ENCODE data around the gene GMIP.
"Not testable (repeated sequence)": the region's sequence is repeated elsewhere in the genome, so short reads cannot be mapped to it uniquely, and the experiment has no call there.

GMIP gene

DNA sequence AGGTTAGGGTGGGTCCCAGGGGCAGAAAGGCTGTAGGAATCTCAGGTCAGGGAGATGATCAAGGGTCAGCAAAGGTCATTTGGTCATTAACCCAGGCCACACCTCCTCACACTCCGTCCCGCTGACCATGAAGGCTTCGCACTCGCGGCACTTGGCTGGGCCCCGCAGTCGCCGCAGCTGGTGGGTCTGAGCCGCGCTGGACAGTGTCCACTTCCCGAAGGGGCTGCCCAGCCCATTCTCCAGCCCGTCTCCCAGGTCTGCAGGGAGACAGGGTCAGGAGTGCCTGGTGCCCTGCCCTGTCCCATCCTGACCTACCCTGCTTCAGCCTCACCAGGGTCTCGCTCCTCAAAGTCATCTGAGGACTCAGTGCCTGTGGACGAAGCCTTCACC lies 8.1 kb downstream of the GMIP start:
- DNase-seq = no peak

DNA sequence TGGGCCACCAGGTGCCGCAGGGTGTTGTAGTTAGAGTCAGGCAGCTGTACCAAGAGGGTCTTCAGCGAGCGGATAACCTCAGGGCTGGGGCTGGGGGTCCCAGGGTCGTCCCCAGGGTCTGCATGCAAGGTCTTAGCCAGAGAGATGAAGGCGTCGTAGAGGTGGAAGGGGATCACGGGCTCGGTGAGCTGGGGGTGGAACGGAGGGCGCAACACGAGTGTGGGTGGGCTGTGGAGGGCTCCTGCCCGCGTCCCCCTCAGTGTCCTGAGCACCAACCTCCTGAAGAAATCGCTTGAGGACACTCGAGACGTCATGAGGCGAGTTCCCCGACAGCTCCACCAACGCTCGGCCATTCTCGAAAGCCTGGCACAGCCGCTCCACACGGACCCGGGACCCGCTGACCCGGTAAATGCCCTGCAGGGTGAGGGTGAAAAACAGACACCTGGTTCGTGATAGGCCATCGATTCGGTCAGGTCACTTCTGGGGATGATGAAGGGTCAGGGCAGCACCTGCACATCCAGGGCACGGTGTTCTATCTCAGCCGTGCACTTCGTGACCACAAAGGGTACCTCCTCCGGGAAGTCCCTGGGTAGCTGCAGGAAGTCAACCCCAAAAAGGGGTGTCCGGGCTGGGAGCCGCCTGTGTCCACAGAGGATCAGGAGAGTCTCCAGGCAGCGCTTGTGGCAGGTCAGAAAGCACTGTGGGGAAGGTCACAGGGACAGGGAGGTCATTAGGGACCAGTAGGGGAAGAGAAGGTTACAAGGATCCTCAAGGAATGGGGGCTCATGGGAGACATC lies 8.7 kb downstream of the GMIP start:
- no peak for DNase-seq

DNA sequence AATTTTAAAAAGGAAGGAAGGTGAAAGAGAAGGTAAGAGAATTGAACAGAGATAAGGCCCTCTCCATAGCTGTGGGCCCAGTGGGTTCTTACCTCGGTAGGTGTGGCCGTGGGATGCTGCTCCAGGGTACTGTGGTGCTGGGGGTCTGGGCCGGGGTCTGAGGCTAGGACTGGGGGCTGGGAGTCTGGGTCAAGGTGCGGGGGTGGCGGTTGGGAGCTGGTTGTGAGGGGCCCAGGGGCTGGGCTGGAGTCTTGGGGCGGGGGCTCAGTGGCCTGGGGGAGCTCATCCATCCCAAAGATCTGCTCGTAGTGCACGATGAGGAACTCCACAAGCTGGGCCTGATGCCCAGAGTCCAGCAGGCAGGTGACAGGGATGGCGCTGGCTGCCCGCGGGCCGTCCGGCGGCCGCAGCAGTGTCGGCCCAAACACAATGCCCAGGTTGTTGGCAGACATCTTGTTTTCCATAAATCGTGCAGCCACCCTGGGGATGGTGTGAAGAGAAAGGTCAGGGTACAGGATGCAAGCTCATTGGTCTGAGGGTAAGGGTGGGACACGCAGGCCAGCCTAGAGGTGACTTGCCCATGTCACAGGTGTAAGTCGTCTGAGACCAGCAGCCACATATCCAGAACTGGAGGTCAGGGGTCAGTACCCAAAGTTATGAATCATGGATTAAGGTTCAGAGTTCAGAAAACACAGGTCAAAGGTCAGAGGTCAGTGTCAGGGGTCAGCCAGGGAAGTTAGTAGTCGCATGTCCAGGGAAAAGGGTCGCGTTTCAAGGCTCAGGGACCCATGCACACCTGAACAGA lies 9.5 kb downstream of the GMIP start:
- DNase-seq = no peak

DNA sequence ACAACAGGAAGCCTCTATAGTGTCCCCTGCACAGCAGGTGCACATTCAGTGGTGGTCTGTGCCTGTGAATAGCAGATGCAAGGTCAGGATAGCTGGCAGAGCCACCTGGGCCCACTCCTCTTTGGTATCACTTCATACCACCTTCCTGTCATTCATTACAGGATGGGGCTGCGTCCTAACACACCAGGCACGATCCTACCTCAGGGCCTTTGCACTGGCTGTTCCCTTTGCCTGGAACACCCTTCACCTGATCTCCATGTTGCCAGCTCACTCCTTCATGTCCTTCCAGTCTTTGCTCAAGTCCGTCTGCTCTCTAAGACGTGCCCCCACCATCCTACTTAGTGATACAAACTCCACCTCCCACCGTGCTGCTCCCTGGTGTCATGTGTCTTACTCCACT lies 10.8 kb downstream of the GMIP start:
- DNase-seq = no peak

DNA sequence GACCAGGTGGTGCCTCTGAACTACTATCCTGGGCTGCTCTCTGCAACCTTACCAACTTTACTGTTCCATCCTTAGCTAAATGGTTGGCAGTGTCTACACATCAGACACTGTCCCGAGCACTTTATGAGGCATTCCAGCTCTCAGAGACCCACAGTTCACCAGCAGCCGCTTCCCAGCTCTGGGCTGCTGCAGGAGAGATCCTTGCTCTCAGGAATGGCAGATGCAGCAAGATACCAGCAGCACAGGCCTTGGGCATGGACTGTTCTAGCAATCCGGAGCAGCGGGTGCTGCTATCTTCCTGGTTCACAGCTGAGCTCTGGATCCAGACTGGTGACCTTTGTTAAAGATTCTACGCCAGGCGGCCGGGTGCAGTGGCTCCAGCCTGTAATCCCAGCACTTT lies 12.1 kb downstream of the GMIP start:
- DNase-seq = no peak

DNA sequence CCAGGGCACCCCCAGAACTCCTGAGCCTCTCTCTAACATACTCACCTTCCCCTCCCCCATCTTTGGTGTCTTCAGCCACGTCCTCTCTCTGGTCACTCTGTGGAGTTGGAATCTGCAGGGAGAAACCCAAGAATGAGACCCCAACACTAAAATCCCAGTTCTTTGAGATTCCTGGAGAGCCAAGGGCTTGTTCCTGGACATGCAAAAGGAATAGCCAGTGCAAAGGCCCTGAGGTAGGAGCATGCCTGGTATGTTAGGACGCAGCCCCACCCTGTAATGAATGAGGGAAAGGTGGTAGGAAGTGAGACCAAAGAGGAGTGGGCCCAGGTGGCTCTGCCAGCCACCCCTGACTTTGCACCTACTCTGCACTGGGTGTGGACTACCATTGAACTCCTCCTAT lies 13.0 kb downstream of the GMIP start:
- DNase-seq = no peak

DNA sequence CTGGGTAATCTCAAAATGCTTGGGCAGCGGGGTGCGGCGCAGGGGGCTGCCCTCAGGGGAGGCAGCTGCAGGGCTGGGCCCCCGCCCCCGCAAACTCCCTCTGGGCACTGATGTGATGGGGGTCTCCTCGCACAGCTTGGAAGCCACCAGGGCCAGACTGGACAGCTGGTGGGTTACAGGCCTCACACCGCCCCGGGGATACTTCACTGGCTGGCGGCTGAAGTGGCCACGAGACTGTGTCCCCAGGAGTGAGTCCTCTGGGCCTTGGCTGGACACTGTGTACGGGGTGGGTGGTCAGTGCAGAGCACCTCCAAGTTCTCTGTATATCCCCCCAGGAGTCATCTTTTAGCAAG lies 13.4 kb downstream of the GMIP start:
- no peak for DNase-seq

DNA sequence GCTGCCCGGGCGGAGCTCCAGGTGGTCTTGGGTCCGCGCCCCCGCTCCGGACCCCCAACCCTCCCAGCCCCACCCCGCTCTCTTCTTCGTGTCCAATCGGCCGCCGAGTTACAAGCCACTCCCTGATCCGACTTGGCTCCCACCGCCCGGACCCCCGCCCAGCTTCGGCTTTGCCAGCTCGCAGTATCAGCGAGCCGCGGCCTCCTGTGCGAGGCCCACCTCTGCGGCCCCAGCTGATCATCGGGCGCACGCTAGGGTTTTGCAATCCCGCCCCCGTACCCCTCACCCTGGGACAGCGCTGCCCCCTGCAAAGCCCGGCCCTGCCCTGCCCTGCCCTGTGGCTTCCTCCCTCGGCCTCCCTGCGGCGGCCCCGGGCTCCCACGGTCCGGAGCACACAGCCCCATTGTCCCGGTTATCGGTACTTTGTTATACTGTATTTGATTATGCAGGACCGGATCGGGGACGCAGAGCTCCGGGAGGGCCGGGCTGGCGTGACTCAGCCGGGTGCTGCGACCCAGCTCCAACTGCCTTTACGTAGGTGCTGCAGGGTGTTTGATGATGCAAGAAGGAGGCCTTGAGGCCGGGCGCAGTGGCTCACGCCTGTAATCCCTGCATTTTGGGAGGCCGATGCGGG lies 14.8 kb downstream of the GMIP start:
- peak; percentile 77 for DNase-seq

DNA sequence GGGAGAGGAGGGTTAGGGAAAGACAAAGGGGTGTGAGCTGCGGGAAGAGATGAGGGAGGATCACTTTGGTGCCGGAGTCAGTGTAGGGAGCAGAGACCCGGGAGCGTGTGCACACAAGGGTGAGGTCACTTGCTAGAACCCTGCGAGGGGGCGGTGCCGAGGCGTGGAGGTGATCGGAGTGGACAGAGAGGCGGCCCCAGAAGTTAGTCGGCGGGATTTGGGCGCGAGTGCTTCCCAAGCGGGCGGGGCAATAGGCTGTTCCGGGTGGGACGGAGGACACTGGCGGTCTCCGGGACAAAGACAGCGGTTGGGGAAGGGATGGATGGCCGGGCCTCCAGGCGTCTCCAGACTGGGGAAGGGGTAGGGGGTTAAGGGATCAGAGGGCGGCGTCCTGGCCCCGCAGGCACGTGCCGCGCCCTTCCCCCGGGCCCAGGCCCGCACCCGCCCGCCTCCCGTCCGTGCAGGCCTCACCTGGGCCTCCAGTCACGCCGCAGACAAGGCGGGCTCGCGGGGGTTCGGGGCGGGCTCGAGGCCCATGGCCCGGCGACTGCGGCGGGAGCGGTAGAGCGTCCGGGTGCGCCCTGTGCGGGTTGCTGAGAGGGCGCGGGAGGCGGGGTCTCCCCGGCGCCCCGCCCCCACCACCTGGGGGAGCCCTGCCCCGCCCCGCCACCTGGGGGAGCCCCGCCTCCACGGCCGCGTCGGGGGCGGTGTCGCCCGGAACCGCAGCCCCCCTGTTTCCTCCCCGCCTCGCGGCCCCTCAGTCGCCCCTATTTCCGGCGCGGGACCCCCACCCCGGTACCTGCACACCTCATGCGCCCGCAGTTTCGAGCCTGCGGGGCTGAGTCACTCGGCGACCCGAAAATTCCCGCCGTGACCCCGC lies 15.6 kb downstream of the GMIP start, which contains the start of gene LPAR2:
TSS of gene LPAR2 (minus strand) at position 600 of the 880 bp plus-strand sequence. CDS start 945 bp downstream, outside the sequence.
- peak; percentile 53 for DNase-seq

DNA sequence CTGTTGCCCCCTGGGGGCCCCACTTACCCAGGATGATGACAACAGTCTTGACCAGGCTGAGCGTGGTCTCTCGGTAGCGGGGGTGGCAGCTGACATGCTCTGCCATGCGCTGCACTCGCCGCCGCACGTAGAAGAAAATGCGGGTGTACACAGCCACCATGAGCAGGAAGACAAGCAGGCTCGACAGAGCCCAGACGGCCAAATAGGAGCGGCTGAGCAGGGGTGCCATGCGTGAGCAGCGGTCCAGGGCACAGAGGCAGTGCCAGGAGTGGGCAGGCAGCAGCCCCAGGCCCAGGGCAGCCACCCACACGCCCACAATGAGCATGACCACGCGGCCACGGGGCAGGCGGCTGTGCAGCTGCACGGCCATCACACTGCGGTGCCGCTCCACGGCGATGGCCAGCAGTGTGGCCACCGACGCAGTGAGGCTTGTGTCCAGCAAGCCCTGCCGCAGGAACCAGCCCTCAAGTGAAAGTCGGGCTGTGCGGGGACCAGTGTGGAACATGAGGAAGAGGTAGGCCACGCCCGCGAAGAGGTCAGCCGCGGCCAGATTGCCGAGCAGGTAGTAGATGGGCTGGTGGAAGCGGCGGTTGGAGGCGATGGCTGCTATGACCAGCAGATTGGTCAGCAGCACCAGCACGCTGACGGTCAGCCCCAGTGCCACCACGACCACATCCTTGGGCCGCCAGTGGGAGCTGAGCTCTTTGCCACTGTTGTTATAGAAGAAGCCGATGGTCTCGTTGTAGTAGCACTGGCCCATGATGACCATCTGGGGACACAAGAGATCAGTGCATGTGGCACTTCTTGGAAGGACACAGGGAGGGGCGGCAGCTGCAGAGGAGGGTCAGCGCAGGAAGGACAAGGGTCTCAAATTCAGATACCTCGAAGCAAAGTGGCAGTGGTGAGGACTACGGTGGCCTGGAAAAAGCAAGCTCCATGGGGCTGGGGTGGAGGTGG lies 16.7 kb downstream of the GMIP start:
- no peak for DNase-seq

DNA sequence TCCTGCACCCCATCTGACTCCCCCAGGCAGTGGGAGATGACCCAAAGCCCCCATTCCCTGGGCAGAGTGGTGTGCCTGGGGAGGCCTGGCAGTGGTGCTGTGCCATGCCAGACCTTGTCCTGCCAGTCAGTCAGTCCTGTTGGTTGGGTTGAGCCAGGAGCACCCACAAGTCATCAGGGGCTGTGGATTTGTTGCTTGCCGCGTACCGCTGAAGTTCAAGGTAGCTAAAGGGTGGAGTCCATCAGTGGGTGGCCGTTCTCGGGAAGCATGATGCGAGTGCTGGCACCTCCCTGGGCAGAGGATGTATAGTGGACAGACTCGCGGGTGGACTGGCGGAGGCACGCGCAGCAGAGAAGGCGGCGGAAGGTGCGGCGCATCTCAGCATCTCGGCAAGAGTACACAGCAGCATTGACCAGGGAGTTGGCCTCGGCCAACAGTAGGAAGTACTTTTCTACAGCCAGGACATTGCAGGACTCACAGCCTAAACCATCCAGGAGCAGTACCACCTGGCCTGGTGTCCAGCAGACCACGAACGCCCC lies 19.4 kb downstream of the GMIP start:
- DNase-seq = no peak

DNA sequence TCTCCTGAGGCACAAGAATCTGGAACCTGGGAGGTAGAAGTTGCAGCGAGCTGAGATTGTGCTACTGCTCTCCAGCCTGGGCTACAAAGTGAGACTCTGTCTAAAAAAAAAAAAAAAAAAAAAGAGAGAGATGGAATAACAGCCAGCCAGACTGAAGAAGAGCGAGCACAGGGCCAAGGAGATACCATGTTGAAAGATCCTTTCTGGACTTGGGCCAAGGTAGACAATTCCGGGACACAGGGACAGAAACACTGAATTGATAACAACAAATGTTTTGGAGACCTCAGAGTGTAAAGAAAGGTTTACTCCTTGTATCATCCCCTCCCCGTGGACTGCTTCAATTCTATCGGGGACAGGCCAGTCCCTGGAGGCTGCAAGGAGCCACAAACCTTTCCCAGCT lies 20.1 kb downstream of the GMIP start:
- no peak for DNase-seq

DNA sequence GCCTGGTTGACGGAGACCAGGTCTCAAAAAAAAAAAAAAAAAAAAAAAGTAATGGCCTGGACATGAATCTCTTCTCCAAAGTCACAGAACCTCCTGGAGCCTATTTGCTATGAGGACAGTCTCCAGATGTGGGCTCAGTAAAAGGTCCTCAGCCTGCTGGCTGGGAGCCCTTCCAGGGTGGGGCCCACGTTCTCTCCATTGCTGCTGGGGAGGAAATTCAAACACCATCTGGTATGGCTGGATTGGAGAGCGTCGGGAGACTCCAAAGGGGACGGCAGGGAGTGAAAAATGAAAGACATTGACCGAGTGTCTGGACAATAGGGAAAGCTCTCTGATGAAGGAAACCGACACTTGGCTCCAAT lies 23.6 kb downstream of the GMIP start:
- no peak for DNase-seq

DNA sequence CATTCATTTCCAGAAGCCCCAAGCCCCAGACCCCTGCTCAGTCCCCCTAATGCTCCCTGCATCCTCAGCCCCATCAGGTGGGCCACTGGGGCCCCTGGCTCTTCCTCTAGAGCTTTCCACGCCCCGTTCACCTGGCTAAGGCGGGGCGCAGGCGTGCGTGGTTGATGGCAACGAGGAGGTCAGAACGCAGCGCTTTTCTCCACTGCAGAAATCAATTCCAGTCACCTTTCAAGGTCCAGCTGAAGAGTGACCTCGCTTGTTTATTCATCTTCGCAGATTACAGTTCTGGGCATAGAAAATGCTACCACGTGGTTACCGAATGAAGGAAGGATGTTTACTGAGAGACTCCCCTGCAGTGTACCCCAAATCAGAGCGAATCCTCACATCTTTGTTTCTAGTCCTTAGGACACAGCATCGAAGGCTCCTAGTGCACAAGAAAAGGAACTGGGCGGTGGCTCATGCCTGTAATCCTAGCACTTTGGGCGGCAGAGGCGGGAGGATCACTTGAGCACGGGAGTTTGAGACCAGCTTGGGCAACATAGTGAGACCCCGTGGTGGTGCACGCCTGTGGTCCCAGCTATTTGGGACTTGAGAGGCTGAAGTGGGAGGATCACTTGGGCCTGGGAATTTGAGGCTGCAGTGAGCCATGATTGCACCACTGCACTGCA lies 24.1 kb downstream of the GMIP start:
- DNase-seq = no peak

DNA sequence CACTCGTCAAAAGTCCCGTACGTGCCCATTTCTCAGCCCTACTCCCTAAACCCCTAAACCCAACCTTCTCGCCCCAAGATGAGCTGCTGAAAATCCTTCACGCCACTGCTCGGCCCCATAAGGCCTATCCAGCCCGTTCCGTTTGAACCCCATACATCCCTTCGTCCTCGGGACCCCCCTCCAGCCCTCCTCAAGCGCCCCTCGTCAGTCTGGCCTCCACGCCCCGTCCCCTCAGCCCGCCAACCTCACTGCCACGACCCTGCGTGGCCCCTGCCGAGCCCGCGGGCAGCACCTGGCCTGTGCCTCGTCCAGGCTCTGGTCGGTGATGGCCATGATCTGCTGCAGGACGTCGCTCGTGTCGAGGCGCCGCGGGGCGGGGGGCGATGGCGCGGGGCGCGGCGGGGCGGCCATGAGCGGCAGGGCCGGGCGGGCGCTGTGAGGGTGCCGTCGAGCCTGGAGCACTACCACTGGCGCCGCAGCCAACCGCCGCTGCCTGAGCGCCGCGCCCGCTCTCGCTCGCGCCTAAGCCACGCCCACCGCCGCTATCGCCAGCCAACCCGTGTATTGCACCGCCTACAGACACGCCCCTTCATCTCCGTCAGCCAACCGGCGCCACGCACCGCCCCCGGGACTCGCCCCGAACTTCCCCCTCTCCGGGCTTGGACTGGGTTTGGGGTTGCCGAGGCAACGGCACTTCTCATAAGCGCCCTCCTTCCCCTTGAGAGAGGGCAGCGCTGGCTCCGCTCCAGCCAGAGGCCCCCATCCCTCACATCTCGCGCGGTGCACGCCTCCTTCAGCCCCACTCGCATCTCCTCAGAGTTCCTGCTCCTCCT lies 25.0 kb downstream of the GMIP start, which contains the start of gene PBX4:
TSS of gene PBX4 (minus strand) at position 469 of the 833 bp plus-strand sequence. CDS start at position 411, 58 bp downstream.
- DNase-seq = peak; percentile 95

DNA sequence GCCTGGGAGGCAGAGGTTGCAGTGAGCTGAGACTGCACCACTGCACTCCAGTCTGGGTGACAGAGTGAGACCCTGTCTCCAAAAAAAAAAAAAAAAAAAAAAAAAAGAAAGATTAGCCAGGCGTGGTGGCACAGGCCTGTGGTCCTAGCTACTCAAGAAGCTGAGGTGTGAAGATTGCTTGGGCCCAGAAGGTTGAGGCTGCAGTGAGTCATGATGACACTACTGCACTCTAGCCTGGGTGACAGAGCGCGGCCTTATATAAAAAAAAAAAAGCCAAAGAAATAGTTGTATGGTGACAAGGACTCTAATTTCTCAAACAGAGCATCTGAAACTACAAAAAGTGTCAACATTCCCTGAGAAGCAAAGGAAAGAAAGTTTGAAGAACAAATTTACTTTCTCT lies 28.4 kb downstream of the GMIP start:
- DNase-seq = no peak

DNA sequence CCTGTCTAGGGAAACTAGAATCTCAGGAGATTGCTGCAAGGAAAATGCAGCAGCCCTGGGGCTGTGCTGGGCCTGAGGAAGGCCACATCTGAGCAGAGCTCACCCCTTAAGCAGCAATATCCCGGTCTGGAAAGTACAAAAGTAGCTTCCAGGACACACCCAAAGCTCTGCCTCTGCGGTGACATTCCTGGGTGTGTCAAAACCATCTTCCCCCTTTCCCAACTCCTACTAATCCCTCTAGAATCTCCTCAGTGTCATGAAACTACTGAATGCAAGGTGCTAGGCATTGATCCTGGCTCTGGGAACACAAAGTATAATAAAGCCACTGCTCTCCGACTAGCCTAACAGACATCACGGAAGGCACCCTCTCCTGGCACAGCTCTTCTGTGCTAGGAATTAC lies 30.0 kb downstream of the GMIP start:
- no peak for DNase-seq

DNA sequence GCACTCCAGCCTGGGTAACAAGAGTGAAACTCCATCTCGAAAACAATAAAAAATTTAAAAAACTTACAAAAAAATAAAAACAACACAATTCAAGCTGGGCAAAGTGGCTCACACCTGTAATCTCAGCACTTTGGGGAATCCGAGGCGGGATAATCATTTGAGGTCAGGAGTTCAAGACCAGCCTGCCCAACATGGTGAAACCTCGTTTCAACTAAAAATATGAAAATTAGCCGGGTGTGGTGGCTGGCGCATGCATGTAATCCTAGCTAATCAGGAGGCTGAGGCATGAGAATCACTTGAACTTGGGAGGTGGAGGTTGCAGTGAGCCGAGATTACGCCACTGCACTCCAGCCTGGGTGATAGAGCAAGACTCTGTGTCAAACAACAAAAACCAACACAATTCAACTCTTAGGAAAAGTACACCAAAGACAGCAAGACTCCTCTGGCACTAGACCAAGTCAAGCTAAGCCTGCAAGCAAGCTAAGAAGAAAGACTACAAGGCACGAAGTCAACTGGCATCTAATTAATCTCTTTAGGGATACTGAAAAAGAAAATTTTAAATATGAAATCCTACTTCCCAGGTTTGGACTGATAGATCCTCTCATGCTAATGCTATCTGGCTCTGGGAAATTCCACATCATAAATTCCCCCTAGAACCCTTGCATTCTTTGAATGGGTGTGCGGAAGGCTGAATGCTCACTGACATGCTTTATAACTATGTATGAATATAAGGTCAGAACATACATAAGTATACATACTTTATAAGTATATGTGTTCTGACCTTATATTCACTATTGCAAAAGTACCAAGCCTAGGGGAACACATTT lies 32.9 kb downstream of the GMIP start:
- no peak for DNase-seq

DNA sequence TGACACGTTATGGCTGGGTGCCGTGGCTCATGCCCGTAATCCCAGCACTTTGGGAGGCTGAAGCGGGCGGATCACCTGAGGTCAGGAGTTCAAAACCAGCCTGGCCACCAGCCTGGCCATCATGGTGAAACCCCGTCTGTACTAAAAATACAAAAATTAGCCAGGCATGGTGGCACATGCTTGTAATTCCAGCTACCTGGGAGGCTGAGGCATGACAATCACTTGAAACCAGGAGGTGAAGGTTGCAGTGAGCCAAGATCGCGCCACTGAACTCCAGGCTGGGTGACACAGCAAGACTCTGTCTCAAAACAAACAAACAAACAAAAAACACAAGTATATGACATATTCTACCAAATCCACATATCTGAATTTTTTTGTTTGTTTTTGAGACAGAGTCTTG lies 36.8 kb downstream of the GMIP start:
- not testable (repeated sequence) for DNase-seq
